Activated CD8-positive, alpha-beta T cell treated with anti-CD3 and anti-CD28 coated beads for 36 hours (primary cell): ENCODE results near the gene ANK3. TPM values are rescaled to one million over a fixed set of nuclear protein-coding genes. Genes with fewer than 3 reads are reported as not detected.

Experiments used
- ATAC-seq: fragments of 200-7000 bp; cut with Tn5 transposase; one replicate; pipeline ENCODE4 v1.10.0; 2021; ENCODE audit warnings: mild to moderate bottlenecking, moderate library complexity
- CTCF ChIA-PET: fragments of 350-600 bp; sonication (Branson Sonifier 250); formaldehyde crosslinking; loops from one replicate; lab custom pipeline; 2021; ENCODE audit warnings: antibody characterized with exemption; lab: Charles Lee
- POLR2A ChIA-PET: fragments of 350-600 bp; sonication (Branson Sonifier 250); formaldehyde crosslinking; loops from one replicate; lab custom pipeline; 2021; ENCODE audit warnings: antibody characterized with exemption; lab: Charles Lee
- DNase-seq: peaks from one replicate; pipeline ENCODE4 v3.0.0-alpha.2; 2020
- H3K27ac Mint-ChIP-seq: one replicate; pipeline ENCODE4 v1.8.0; 2021; ENCODE audit warnings: mild to moderate bottlenecking, mixed read lengths
- H3K27me3 Mint-ChIP-seq: one replicate; pipeline ENCODE4 v1.8.0; 2021; ENCODE audit warnings: mixed read lengths
- H3K36me3 Mint-ChIP-seq: one replicate; pipeline ENCODE4 v1.8.0; 2021; ENCODE audit warnings: low read depth, mixed read lengths
- H3K4me1 Mint-ChIP-seq: one replicate; pipeline ENCODE4 v1.8.0; 2021; ENCODE audit warnings: low read depth, mixed read lengths
- H3K4me3 Mint-ChIP-seq: one replicate; pipeline ENCODE4 v1.8.0; 2021; ENCODE audit warnings: mild to moderate bottlenecking, moderate library complexity, mixed read lengths
- H3K9me3 Mint-ChIP-seq: one replicate; pipeline ENCODE4 v1.8.0; 2021; ENCODE audit warnings: mixed read lengths
- intact Hi-C: fragments of 100-400 bp; cut with micrococcal nuclease; formaldehyde crosslinking; loops from one replicate; pipeline ENCODE4 v1.10.0; 2022
- total RNA-seq, 2 experiments: library from RNA; stranded (reverse); gene quantifications; one replicate each; pipeline ENCODE4 v1.2.3, GENCODE V29; 2021
- TF ChIP-seq, protein P1 (sequence below): fragments of 200-600 bp; IDR thresholded peaks from one replicate; pipeline ENCODE4 v1.8.0; 2022; ENCODE audit warnings: antibody characterized with exemption, mild to moderate bottlenecking

ANK3 gene
- total RNA-seq, 2 experiments from 2014 or later: 10.3 to 12.0 TPM

GRCh38 chr10:60406182-60406581 lies 16.5 kb upstream of the ANK3 start:
- no peak overlapping the region for H3K4me3 Mint-ChIP-seq
- no peak for ATAC-seq
- no peak for DNase-seq
- POLR2A ChIA-PET: no interaction called here
- intact Hi-C loops: no loop called here
- no peaks in the 10 kb centered on the region for H3K4me1 Mint-ChIP-seq
- H3K27me3 Mint-ChIP-seq: no peaks in the 10 kb centered on the region
- no peaks in the 10 kb centered on the region for H3K36me3 Mint-ChIP-seq
- TF ChIP-seq, protein P1, sequence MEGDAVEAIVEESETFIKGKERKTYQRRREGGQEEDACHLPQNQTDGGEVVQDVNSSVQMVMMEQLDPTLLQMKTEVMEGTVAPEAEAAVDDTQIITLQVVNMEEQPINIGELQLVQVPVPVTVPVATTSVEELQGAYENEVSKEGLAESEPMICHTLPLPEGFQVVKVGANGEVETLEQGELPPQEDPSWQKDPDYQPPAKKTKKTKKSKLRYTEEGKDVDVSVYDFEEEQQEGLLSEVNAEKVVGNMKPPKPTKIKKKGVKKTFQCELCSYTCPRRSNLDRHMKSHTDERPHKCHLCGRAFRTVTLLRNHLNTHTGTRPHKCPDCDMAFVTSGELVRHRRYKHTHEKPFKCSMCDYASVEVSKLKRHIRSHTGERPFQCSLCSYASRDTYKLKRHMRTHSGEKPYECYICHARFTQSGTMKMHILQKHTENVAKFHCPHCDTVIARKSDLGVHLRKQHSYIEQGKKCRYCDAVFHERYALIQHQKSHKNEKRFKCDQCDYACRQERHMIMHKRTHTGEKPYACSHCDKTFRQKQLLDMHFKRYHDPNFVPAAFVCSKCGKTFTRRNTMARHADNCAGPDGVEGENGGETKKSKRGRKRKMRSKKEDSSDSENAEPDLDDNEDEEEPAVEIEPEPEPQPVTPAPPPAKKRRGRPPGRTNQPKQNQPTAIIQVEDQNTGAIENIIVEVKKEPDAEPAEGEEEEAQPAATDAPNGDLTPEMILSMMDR: no peak
- H3K27ac Mint-ChIP-seq: no peak overlapping the region
- CTCF ChIA-PET: no interaction called here
- H3K9me3 Mint-ChIP-seq: no peaks in the 10 kb centered on the region

DNA sequence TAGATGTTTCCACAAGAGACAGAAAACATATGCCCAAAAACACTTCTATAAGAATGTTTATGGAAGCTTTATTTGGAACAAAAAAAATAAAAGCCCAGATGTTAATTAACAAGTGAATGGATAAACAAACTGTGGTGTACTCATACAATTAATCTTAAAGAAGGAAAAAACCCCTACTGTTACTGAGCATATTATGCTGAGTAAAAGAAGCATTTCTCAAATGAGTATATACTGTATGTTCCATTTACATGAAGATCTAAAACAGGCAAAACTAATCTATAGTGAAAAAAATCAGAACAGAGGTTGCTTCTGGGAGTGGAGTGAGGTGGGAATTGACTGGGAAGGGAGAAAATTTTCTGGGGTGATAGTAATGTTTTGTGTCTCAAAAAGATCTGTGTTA lies 15.5 kb upstream of the ANK3 start:
- TF ChIP-seq, protein P1: no peak
- ATAC-seq (no peak), DNase-seq (no peak)
- H3K36me3 Mint-ChIP-seq: no peaks in the 10 kb centered on the region
- intact Hi-C loops: no loop called here
- POLR2A ChIA-PET: no interaction called here
- no peaks in the 10 kb centered on the region for H3K27me3 Mint-ChIP-seq
- no peak overlapping the region for H3K27ac Mint-ChIP-seq
- CTCF ChIA-PET: no interaction called here
- no peaks in the 10 kb centered on the region for H3K9me3 Mint-ChIP-seq
- H3K4me1 Mint-ChIP-seq: no peaks in the 10 kb centered on the region
- no peak overlapping the region for H3K4me3 Mint-ChIP-seq

DNA sequence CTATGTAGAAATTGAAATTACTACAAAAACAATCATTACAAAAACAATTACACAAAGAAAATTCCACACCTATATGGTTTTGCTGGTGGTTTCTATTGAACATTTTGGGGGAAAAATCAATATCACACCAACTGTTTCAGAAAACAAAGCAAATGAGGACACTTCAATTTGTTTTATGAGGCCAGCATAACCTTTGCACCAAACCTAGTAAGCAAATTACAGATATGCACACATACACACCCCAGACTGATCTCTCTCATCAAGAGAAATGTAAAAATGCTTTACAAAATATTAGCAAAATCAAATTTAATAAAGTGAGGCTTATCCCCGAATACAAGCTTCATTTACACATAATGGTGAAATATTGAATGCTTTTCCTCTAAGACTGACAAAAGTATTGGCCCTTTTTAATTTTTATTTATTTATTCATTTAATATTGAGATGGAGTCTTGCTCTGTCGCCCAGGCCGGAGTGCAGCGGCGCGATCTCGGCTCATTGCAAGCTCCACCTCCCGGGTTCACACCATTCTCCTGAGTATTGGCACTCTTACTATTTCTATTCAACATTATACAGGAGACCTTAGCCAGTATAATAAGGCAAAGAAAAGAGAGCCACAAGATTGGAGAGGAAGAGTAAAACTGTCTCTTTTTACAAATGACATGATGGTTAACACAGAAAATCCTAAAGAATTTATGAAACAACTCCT lies 13.6 kb upstream of the ANK3 start:
- TF ChIP-seq, protein P1: no peak
- Mint-ChIP-seq H3K27ac (no peak overlapping the region), H3K36me3 (no peaks in the 10 kb centered on the region), H3K9me3 (no peaks in the 10 kb centered on the region), H3K27me3 (no peaks in the 10 kb centered on the region), H3K4me1 (no peaks in the 10 kb centered on the region), H3K4me3 (no peak overlapping the region)
- ChIA-PET CTCF (no interaction called here), POLR2A (no interaction called here)
- intact Hi-C loops: no loop called here
- DNase-seq: no peak
- no peak for ATAC-seq

- no peak for DNase-seq
- TF ChIP-seq, protein P1: no peak
- ChIA-PET CTCF (no interaction called here), POLR2A (interaction anchor here (0.7 kb wide), 1 partner anchor 14 kb away, joined by 3 read pairs; no protein-coding TSS in a partner anchor)
- Mint-ChIP-seq H3K36me3 (no peaks in the 10 kb centered on the region), H3K4me3 (no peak overlapping the region), H3K27me3 (peaks cover 2% of the 10 kb centered on the region), H3K4me1 (peaks cover 2% of the 10 kb centered on the region), H3K9me3 (no peaks in the 10 kb centered on the region), H3K27ac (no peak overlapping the region)
- intact Hi-C loops: no loop called here
- ATAC-seq: no peak
These were observed 10.7 kb upstream of the ANK3 start for GRCh38 chr10:60400366-60400765.

DNA sequence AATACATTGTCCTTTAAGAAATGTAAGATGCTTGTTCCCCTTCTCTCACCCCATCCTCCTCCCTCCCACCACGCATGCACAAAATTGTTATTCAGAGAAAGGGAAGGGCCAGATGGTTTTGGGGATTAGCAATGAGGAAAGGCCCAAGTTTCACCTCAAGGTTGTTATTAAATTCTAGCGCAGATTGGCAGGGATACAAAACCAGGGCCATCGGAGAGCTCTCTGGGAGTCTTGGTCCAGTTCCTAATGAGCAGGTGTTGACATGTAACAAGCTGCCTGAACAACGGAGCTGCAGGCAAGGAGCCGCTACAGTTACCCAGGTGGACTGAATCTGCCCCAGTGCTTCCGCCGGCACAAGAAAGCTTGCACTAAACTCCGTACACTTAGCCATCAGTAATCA lies 9.7 kb upstream of the ANK3 start:
- ATAC-seq (no peak), DNase-seq (no peak)
- POLR2A ChIA-PET: no interaction called here
- CTCF ChIA-PET: no interaction called here
- no peaks in the 10 kb centered on the region for H3K36me3 Mint-ChIP-seq
- no peak overlapping the region for H3K27ac Mint-ChIP-seq
- peaks cover 5% of the 10 kb centered on the region for H3K4me1 Mint-ChIP-seq
- intact Hi-C loops: no loop called here
- H3K4me3 Mint-ChIP-seq: no peak overlapping the region
- no peaks in the 10 kb centered on the region for H3K9me3 Mint-ChIP-seq
- TF ChIP-seq, protein P1: no peak
- peaks cover 2% of the 10 kb centered on the region for H3K27me3 Mint-ChIP-seq
